ENCODE results near the gene SAMMSON. TPM values are rescaled to one million over a fixed set of nuclear protein-coding genes. Genes with fewer than 3 reads are reported as not detected.
A peak's percentile ranks its signal among the peaks of the same experiment; 100 is the strongest.

SAMMSON gene
- total and polyA plus RNA-seq, 2 donors (not counting 1 experiment from before 2014, with no cell fraction given) = not detected

- H2AFZ ChIP-seq (ENCODE audit: insufficient read depth, low read depth, low read length, poor library complexity, severe bottlenecking) = no peak overlapping the region
- Mint-ChIP-seq H3K27me3 (peaks cover 24% of the 10 kb centered on the region), H3K4me3 (no peak overlapping the region), H3K27ac (no peak overlapping the region), H3K4me1 (no peaks in the 10 kb centered on the region), H3K9me3 (ENCODE audit: insufficient read depth) (no peaks in the 10 kb centered on the region)
- H3K4me2 ChIP-seq (replicated peaks; ENCODE audit: low read depth, low read length, poor library complexity, severe bottlenecking) = no peak overlapping the region
- no CpG with 5 or more reads among the region's 2 CpGs for WGBS (ENCODE audit: insufficient coverage)
- no peaks in the 10 kb centered on the region for H3K4me1 ChIP-seq (ENCODE audit: control insufficient read depth in 2 of 2, insufficient read depth in 2 of 2, low read length in 2 of 2)
- H3K36me3 ChIP-seq (replicated peaks in 1 of 2; ENCODE audit: control extremely low read depth in 1 of 2, control insufficient read depth in 1 of 2, extremely low read depth in 1 of 2, insufficient read depth in 2 of 2, low read length in 1 of 2) = no peaks in the 10 kb centered on the region
- ChIA-PET POLR2A (no interaction called here), CTCF (no interaction called here)
- intact Hi-C loops (cut with micrococcal nuclease) = no loop called here
- H3K9me3 ChIP-seq (ENCODE audit: control extremely low read depth in 1 of 3, control insufficient read depth in 2 of 3, insufficient read depth in 1 of 3, low read length in 2 of 3) = no peaks in the 10 kb centered on the region
- peaks cover 0 to 3% (median 0%) of the 10 kb centered on the region in 4 experiments for H3K27me3 ChIP-seq (replicated peaks in 1 of 4; ENCODE audit: control extremely low read depth in 1 of 4, control insufficient read depth in 3 of 4, insufficient read depth in 4 of 4, low read length in 3 of 4)
- H3K79me2 ChIP-seq (ENCODE audit: control insufficient read depth, insufficient read depth, low read length) = no peaks in the 10 kb centered on the region
- ATAC-seq (ENCODE audit: low read depth) (no peak), DNase-seq (no peak)
- H4K20me1 ChIP-seq (ENCODE audit: control insufficient read depth, insufficient read depth, low read length, poor library complexity, severe bottlenecking) = no peaks in the 10 kb centered on the region
- H3K27ac ChIP-seq (ENCODE audit: low read length in 2 of 2) = no peak overlapping the region
- no peak overlapping the region for H3K9ac ChIP-seq (ENCODE audit: low read length)
- no peak overlapping the region for H3K4me3 ChIP-seq (ENCODE audit: control extremely low read depth in 1 of 5, extremely low read depth in 1 of 5, insufficient read depth in 1 of 5, low read depth in 2 of 5, low read length in 4 of 5)
- TF ChIP-seq, protein P1, sequence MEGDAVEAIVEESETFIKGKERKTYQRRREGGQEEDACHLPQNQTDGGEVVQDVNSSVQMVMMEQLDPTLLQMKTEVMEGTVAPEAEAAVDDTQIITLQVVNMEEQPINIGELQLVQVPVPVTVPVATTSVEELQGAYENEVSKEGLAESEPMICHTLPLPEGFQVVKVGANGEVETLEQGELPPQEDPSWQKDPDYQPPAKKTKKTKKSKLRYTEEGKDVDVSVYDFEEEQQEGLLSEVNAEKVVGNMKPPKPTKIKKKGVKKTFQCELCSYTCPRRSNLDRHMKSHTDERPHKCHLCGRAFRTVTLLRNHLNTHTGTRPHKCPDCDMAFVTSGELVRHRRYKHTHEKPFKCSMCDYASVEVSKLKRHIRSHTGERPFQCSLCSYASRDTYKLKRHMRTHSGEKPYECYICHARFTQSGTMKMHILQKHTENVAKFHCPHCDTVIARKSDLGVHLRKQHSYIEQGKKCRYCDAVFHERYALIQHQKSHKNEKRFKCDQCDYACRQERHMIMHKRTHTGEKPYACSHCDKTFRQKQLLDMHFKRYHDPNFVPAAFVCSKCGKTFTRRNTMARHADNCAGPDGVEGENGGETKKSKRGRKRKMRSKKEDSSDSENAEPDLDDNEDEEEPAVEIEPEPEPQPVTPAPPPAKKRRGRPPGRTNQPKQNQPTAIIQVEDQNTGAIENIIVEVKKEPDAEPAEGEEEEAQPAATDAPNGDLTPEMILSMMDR (IDR thresholded peaks at IDR 0.05) = no peak
- no peak for TF ChIP-seq EZH2 (IDR thresholded peaks at IDR 0.05; ENCODE audit: borderline replicate concordance, insufficient read depth, low read depth, low read length, poor library complexity, severe bottlenecking)
Observed at GRCh38 chr3:70086336-70086735, 86.8 kb downstream of the SAMMSON start.

- WGBS (ENCODE audit: insufficient coverage) = no CpG with 5 or more reads among the region's 3 CpGs
- ATAC-seq (ENCODE audit: low read depth) = no peak
Observed at GRCh38 chr3:70090322-70090913, 90.9 kb downstream of the SAMMSON start.

More at GRCh38 chr3:70090322-70090913, 90.9 kb downstream of the SAMMSON start:
- no peaks in the 10 kb centered on the region for H3K9me3 ChIP-seq (ENCODE audit: control extremely low read depth in 1 of 3, control insufficient read depth in 2 of 3, insufficient read depth in 1 of 3, low read length in 2 of 3)
- H3K4me2 ChIP-seq (replicated peaks; ENCODE audit: low read depth, low read length, poor library complexity, severe bottlenecking) = no peak overlapping the region
- H3K4me3 ChIP-seq (ENCODE audit: control extremely low read depth in 1 of 5, extremely low read depth in 1 of 5, insufficient read depth in 1 of 5, low read depth in 2 of 5, low read length in 4 of 5) = no peak overlapping the region
- Mint-ChIP-seq H3K27me3 (peaks cover 20% of the 10 kb centered on the region), H3K4me1 (peaks cover 2% of the 10 kb centered on the region), H3K27ac (no peak overlapping the region), H3K9me3 (ENCODE audit: insufficient read depth) (no peaks in the 10 kb centered on the region), H3K4me3 (no peak overlapping the region)
- no peak overlapping the region for H3K9ac ChIP-seq (ENCODE audit: low read length)
- ChIA-PET POLR2A (no interaction called here), CTCF (interaction anchor here (0.9 to 1.8 kb wide), 5 partner anchors 16 to 1565 kb away, joined by 3 to 7 read pairs (median 4); no protein-coding TSS in a partner anchor)
- no peaks in the 10 kb centered on the region for H3K79me2 ChIP-seq (ENCODE audit: control insufficient read depth, insufficient read depth, low read length)
- TF ChIP-seq, protein P1 (IDR thresholded peaks at IDR 0.05) = peak; percentile 73
- no peak for TF ChIP-seq EZH2 (IDR thresholded peaks at IDR 0.05; ENCODE audit: borderline replicate concordance, insufficient read depth, low read depth, low read length, poor library complexity, severe bottlenecking)
- no peak overlapping the region for H3K27ac ChIP-seq (ENCODE audit: low read length in 2 of 2)
- H4K20me1 ChIP-seq (ENCODE audit: control insufficient read depth, insufficient read depth, low read length, poor library complexity, severe bottlenecking) = no peaks in the 10 kb centered on the region
- intact Hi-C loops (cut with micrococcal nuclease) = no loop called here
- H3K4me1 ChIP-seq (ENCODE audit: control insufficient read depth in 2 of 2, insufficient read depth in 2 of 2, low read length in 2 of 2) = no peaks in the 10 kb centered on the region
- no peaks in the 10 kb centered on the region for H3K27me3 ChIP-seq (replicated peaks in 1 of 4; ENCODE audit: control extremely low read depth in 1 of 4, control insufficient read depth in 3 of 4, insufficient read depth in 4 of 4, low read length in 3 of 4)
- no peaks in the 10 kb centered on the region for H3K36me3 ChIP-seq (replicated peaks in 1 of 2; ENCODE audit: control extremely low read depth in 1 of 2, control insufficient read depth in 1 of 2, extremely low read depth in 1 of 2, insufficient read depth in 2 of 2, low read length in 1 of 2)
- peak; percentile 3 for DNase-seq
- no peak overlapping the region for H2AFZ ChIP-seq (ENCODE audit: insufficient read depth, low read depth, low read length, poor library complexity, severe bottlenecking)
